GM12878 (cell line): Measurements from ENCODE around the gene AP3M1. TPM values are rescaled to one million over a fixed set of nuclear protein-coding genes. Genes with fewer than 3 reads are reported as not detected.

Experiments
- BCL11A ChIP-seq: IDR thresholded peaks from 2 replicates; pipeline ENCODE4 v1.6.1; 2011; ENCODE audit warnings: low read depth, low read length
- BHLHE40 ChIP-seq, 2 experiments: fragments of 450-650 bp in 1 of 2; IDR thresholded peaks; 2 replicates each; pipeline ENCODE4 v1.6.1; 2011 to 2017; ENCODE audit warnings: low read depth in 2 of 2, borderline replicate concordance in 1 of 2, improper control_type of control experiment in 1 of 2, low read length in 1 of 2, mild to moderate bottlenecking in 1 of 2
- CBX5 ChIP-seq: sonication (generic); IDR thresholded peaks from 2 replicates; pipeline ENCODE4 v1.6.1; 2016; ENCODE audit warnings: low read depth, moderate library complexity, mild to moderate bottlenecking, inconsistent platforms
- DPF2 ChIP-seq: fragments of 450-650 bp; IDR thresholded peaks from 2 replicates; pipeline ENCODE4 v1.6.1; 2017; ENCODE audit warnings: mild to moderate bottlenecking
- HDAC2 ChIP-seq: fragments of 200-600 bp; sonication (generic); IDR thresholded peaks from 2 replicates; pipeline ENCODE4 v1.6.1; 2017
- JUNB ChIP-seq: IDR thresholded peaks from 2 replicates; pipeline ENCODE4 v1.6.1; 2016; ENCODE audit warnings: antibody characterized with exemption, mild to moderate bottlenecking
- LARP7 ChIP-seq: fragments of 450-650 bp; IDR thresholded peaks from 2 replicates; pipeline ENCODE4 v1.6.1; 2017; ENCODE audit warnings: mild to moderate bottlenecking
- NFXL1 ChIP-seq: fragments of 450-650 bp; IDR thresholded peaks from 2 replicates; pipeline ENCODE4 v1.6.1; 2017; ENCODE audit warnings: antibody characterized with exemption, mild to moderate bottlenecking, borderline replicate concordance
- SIX5 ChIP-seq: IDR thresholded peaks from 2 replicates; pipeline ENCODE4 v1.6.1; 2011; ENCODE audit warnings: mild to moderate bottlenecking, low read depth, low read length, moderate library complexity; ENCODE audit not compliant: severe bottlenecking
- SMAD1 ChIP-seq: fragments of 450-650 bp; IDR thresholded peaks from 2 replicates; pipeline ENCODE4 v1.6.1; 2018; ENCODE audit warnings: mild to moderate bottlenecking, low read depth; ENCODE audit not compliant: partially characterized antibody
- SMAD5 ChIP-seq: IDR thresholded peaks from 2 replicates; pipeline ENCODE4 v1.6.1; 2016; ENCODE audit warnings: antibody characterized with exemption, low read depth
- SRF ChIP-seq, 2 experiments: IDR thresholded peaks; 2 replicates each; pipeline ENCODE4 v1.6.1; 2011; ENCODE audit warnings: low read depth in 2 of 2, low read length in 2 of 2, mild to moderate bottlenecking in 1 of 2, moderate library complexity in 1 of 2
- SUZ12 ChIP-seq: fragments of 200-600 bp; sonication (generic); IDR thresholded peaks from one replicate; pipeline ENCODE4 v1.6.1; 2018; ENCODE audit warnings: antibody characterized with exemption, mild to moderate bottlenecking; ENCODE audit not compliant: unreplicated experiment
- YY1 ChIP-seq: IDR thresholded peaks from 2 replicates; pipeline ENCODE4 v1.6.1; 2011; ENCODE audit warnings: low read depth, mild to moderate bottlenecking, low read length
- ZBED1 ChIP-seq: IDR thresholded peaks from 2 replicates; pipeline ENCODE4 v1.6.1; 2016; ENCODE audit warnings: borderline replicate concordance
- ZNF207 ChIP-seq: fragments of 450-650 bp; IDR thresholded peaks from 2 replicates; pipeline ENCODE4 v1.6.1; 2014; ENCODE audit warnings: antibody characterized with exemption, mild to moderate bottlenecking, borderline replicate concordance
- polyA plus RNA-seq, 11 experiments: library from polyadenylated mRNA; depleted of rRNA in 4 of 11; unstranded in 6 of 11; stranded (reverse) in 5 of 11; fragments of >200 nt; fragmentation: Nextera tagmentation in 4 of 11; fragmentation: Illumina TruSeq in 1 of 11; extraction: Ambion mirVana in 4 of 11; extraction: Trizol in 1 of 11; gene quantifications; 1 replicate in 1 of 11; 2 replicates in 10 of 11; pipeline versions ENCODE4 v1.2.1 to v1.2.3, GENCODE V29; 2011 to 2016; ENCODE audit warnings: inconsistent platforms in 2 of 11, missing spikeins in 2 of 11, low read depth in 1 of 11
- total RNA-seq, 4 experiments: library from RNA; depleted of rRNA in 3 of 4; stranded (reverse); fragments of >200 nt in 3 of 4; fragmentation: Illumina TruSeq in 1 of 4; extraction: Trizol in 1 of 4; gene quantifications; 2 replicates each; pipeline versions ENCODE4 v1.2.1 to v1.2.3, GENCODE V29; 2013 to 2021
- TF ChIP-seq, protein P1 (sequence below): IDR thresholded peaks from 2 replicates; pipeline ENCODE4 v1.6.1; 2012; ENCODE audit warnings: improper control_type of control experiment, low read depth, low read length; ENCODE audit not compliant: insufficient replicate concordance
- TF ChIP-seq, protein P2 (sequence below): fragments of 450-650 bp; IDR thresholded peaks from 2 replicates; pipeline ENCODE4 v1.6.1; 2016; ENCODE audit warnings: mild to moderate bottlenecking
- TF ChIP-seq, protein P3 (sequence below): fragments of 450-650 bp; IDR thresholded peaks from 2 replicates; pipeline ENCODE4 v1.6.1; 2018; ENCODE audit warnings: mild to moderate bottlenecking, low read depth, moderate library complexity; ENCODE audit not compliant: partially characterized antibody
- TF ChIP-seq, protein P4 (sequence below): IDR thresholded peaks from 2 replicates; pipeline ENCODE4 v1.6.1; 2011; ENCODE audit warnings: borderline replicate concordance, low read depth, mild to moderate bottlenecking, moderate library complexity, mixed read lengths, low read length; ENCODE audit not compliant: insufficient read depth; ENCODE audit errors: extremely low read length

Gene AP3M1
- total and polyA plus RNA-seq, 10 of the 15 experiments (the other 5 are each of a cell fraction or from before 2014, with no cell fraction given), result 22.1 to 83.4 (median 47.7) TPM

DNA sequence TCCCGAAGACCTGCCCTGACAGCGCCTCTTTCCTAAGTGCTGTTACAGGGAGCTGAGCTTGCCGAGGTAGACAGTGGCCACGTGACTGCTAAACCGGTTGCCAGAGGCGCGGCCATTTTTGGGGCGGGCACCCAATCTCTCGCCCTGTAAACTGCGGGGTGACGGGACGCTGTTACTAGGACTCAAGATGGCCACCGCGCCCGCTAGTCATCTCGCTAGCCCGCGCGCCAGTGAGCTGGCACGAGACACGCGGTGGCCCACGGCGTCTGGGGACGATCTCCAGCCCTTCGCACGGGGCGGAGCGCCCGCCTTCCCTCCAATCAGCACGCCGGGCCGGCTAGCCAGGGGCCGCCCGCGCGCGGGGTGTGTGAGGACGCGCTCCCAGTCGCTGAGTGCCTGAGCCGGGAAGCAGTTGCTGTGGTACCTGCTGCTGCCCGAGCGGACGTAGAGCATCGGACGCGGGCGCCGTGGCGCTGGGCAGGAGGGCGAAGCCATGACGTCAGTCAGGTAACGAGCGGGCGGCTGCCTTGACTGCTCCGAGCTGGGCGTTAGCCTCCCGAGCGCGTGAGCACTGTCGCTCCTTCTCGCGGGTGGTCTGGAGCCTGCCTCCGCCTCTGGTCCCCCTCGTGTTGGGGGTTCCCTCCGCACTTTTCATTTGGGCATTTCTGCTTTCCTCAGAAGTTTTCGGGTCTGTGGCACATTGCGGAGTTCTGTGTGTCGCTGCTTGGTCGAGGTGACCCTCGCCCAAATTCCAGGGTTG lies 25.9 kb upstream of the AP3M1 start (continued):
- TF ChIP-seq DPF2, result 0 out of 2 replicates have a peak, but pooled peaks have one; percentile 57
- no peak for TF ChIP-seq JUNB
- TF ChIP-seq SRF (IDR thresholded peaks at IDR 0.05; ENCODE audit: low read depth in 2 of 2, low read length in 2 of 2), result peak in 1 of 2 experiments; percentile 66; a peak in 1 of 4 replicates
- TF ChIP-seq YY1, result peak; percentile 99
- TF ChIP-seq SIX5, result peak; percentile 9
- peak; percentile 97 to 100 for TF ChIP-seq BHLHE40 (IDR thresholded peaks at IDR 0.05; ENCODE audit: borderline replicate concordance in 1 of 2, low read depth in 2 of 2, low read length in 1 of 2)
- TF ChIP-seq, protein P1, sequence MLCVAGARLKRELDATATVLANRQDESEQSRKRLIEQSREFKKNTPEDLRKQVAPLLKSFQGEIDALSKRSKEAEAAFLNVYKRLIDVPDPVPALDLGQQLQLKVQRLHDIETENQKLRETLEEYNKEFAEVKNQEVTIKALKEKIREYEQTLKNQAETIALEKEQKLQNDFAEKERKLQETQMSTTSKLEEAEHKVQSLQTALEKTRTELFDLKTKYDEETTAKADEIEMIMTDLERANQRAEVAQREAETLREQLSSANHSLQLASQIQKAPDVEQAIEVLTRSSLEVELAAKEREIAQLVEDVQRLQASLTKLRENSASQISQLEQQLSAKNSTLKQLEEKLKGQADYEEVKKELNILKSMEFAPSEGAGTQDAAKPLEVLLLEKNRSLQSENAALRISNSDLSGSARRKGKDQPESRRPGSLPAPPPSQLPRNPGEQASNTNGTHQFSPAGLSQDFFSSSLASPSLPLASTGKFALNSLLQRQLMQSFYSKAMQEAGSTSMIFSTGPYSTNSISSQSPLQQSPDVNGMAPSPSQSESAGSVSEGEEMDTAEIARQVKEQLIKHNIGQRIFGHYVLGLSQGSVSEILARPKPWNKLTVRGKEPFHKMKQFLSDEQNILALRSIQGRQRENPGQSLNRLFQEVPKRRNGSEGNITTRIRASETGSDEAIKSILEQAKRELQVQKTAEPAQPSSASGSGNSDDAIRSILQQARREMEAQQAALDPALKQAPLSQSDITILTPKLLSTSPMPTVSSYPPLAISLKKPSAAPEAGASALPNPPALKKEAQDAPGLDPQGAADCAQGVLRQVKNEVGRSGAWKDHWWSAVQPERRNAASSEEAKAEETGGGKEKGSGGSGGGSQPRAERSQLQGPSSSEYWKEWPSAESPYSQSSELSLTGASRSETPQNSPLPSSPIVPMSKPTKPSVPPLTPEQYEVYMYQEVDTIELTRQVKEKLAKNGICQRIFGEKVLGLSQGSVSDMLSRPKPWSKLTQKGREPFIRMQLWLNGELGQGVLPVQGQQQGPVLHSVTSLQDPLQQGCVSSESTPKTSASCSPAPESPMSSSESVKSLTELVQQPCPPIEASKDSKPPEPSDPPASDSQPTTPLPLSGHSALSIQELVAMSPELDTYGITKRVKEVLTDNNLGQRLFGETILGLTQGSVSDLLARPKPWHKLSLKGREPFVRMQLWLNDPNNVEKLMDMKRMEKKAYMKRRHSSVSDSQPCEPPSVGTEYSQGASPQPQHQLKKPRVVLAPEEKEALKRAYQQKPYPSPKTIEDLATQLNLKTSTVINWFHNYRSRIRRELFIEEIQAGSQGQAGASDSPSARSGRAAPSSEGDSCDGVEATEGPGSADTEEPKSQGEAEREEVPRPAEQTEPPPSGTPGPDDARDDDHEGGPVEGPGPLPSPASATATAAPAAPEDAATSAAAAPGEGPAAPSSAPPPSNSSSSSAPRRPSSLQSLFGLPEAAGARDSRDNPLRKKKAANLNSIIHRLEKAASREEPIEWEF, result no peak
- no peak for TF ChIP-seq HDAC2
- TF ChIP-seq SUZ12, result no peak
- TF ChIP-seq NFXL1, result no peak
- TF ChIP-seq ZBED1, result no peak; the same call in 1 of the 2 replicates
- TF ChIP-seq BCL11A, result no peak; the same call in 1 of the 2 replicates
- TF ChIP-seq SMAD5, result peak; percentile 80; the same call in 1 of the 2 replicates
- TF ChIP-seq, protein P2, sequence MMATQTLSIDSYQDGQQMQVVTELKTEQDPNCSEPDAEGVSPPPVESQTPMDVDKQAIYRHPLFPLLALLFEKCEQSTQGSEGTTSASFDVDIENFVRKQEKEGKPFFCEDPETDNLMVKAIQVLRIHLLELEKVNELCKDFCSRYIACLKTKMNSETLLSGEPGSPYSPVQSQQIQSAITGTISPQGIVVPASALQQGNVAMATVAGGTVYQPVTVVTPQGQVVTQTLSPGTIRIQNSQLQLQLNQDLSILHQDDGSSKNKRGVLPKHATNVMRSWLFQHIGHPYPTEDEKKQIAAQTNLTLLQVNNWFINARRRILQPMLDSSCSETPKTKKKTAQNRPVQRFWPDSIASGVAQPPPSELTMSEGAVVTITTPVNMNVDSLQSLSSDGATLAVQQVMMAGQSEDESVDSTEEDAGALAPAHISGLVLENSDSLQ, result peak; percentile 64
- TF ChIP-seq ZNF207, result no peak; the same call in 1 of the 2 replicates
- TF ChIP-seq CBX5, result no peak; the same call in 1 of the 2 replicates
- TF ChIP-seq LARP7, result peak; percentile 71
- TF ChIP-seq, protein P3, sequence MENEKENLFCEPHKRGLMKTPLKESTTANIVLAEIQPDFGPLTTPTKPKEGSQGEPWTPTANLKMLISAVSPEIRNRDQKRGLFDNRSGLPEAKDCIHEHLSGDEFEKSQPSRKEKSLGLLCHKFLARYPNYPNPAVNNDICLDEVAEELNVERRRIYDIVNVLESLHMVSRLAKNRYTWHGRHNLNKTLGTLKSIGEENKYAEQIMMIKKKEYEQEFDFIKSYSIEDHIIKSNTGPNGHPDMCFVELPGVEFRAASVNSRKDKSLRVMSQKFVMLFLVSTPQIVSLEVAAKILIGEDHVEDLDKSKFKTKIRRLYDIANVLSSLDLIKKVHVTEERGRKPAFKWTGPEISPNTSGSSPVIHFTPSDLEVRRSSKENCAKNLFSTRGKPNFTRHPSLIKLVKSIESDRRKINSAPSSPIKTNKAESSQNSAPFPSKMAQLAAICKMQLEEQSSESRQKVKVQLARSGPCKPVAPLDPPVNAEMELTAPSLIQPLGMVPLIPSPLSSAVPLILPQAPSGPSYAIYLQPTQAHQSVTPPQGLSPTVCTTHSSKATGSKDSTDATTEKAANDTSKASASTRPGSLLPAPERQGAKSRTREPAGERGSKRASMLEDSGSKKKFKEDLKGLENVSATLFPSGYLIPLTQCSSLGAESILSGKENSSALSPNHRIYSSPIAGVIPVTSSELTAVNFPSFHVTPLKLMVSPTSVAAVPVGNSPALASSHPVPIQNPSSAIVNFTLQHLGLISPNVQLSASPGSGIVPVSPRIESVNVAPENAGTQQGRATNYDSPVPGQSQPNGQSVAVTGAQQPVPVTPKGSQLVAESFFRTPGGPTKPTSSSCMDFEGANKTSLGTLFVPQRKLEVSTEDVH, result peak; percentile 25
- TF ChIP-seq SMAD1, result no peak
- TF ChIP-seq, protein P4, sequence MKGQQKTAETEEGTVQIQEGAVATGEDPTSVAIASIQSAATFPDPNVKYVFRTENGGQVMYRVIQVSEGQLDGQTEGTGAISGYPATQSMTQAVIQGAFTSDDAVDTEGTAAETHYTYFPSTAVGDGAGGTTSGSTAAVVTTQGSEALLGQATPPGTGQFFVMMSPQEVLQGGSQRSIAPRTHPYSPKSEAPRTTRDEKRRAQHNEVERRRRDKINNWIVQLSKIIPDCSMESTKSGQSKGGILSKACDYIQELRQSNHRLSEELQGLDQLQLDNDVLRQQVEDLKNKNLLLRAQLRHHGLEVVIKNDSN, result peak; percentile 94
